Germinal center (tissue), 1 donor: ENCODE measurements around the gene SLC35F3.
A peak's percentile ranks its signal among the peaks of the same experiment; 100 is the strongest.

Source experiments
- DNase-seq: peaks from one replicate; pipeline ENCODE4 v3.0.0; 2012; ENCODE audit warnings: mixed read lengths, low spot score

Gene SLC35F3

DNA sequence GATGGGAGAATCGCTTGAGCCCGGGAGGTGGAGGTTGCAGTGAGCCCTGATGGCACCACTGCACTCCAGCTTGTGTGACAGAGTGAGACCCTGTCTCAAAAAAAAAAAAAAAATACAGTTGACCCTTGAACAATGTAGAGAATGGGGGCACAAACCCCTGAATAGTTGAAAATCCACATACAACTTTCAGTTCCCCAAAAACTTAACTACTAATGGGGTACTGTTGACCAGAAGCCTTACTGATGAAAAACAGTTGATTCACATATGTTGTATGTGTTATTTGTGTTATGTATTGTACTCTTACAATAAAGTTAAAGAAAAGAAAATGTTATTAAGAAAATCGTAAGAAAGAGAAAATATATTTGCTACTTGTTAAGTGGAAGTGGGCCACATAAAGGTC lies 417.6 kb downstream of the SLC35F3 start:
- DNase-seq: no peak

GRCh38 chr1:234322979-234323378 lies 418.5 kb downstream of the SLC35F3 start:
- peak; percentile 33 for DNase-seq

- no peak for DNase-seq
Measured at GRCh38 chr1:234324821-234325220, 420.3 kb downstream of the SLC35F3 start.

- no peak for DNase-seq
Measured at GRCh38 chr1:234325878-234326496, 421.5 kb downstream of the SLC35F3 start.

- DNase-seq: peak; percentile 61
Measured at GRCh38 chr1:234326497-234327366, 422.3 kb downstream of the SLC35F3 start.

DNA sequence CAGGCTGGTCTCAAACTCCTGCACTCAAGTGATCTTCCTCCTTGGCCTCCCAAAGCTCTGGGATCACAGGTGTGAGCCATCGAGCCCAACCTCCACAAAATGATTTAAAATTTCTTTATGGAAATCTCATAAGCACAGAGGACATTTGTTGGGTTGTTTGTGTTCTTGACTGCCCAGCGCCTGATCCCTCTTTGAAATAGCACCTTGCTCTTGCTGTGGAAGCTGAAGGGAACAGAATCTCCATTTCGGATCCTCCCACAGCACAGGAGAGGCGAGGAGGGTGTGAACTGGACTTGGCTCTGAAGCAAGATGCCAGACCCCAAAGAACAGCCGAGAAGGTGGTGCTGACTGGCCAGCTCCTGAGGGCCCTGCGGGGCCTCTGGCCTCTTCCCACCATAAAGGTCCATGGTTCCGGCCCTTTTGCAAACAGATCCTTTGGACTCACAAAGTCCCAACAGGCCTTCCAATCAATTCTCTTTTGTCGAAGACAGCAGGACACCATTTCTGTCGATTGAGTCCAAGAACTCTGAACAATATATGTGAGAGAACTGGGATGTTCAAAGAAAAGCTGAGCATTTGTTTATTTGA lies 423.2 kb downstream of the SLC35F3 start:
- no peak for DNase-seq

GRCh38 chr1:234330843-234331215 lies 426.4 kb downstream of the SLC35F3 start:
- no peak for DNase-seq

DNA sequence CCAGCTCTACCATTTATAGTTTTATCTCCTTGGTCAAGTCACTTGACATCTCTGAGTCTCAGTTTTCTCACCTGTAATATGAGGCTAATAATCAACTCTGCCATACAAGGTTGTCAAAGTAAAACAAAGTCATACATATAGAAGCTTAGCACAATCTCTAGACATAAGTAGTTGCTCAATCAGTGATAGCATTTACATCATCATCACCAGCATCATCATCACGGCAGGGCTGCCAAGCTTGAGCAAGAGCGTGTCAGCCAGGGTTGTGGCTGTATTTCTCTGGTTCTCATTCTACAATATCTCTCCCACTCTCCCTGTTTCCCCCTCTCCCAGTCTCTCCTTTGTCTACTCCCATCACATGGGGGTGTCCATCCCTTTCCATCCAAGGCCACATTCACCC lies 427.0 kb downstream of the SLC35F3 start:
- DNase-seq: no peak

DNA sequence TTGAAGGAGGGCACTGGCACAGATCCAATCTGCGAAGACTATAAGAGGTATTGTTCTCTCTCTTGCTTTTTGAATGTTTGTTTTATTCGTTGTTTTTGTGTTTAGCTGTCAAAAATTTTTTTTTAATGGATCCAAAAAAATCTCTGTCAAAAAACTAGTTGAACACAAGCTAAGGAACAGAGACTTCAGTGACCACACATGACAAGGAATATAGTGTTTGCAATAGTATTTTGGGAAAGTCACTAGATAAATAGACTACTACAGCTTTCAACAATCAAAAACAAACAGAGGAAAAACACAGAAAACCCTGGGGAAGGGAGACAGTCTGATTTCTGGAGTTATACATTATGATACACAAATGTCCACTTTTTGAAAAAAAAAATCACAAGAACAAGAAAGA lies 431.9 kb downstream of the SLC35F3 start:
- no peak for DNase-seq

- no peak for DNase-seq
Measured at GRCh38 chr1:234337233-234337632, 432.8 kb downstream of the SLC35F3 start.

GRCh38 chr1:234340528-234340927 lies 436.1 kb downstream of the SLC35F3 start:
- DNase-seq: no peak

- no peak for DNase-seq
Measured at GRCh38 chr1:234342774-234343173, 438.3 kb downstream of the SLC35F3 start.

- no peak for DNase-seq
Measured at GRCh38 chr1:234345237-234345636, 440.8 kb downstream of the SLC35F3 start.

GRCh38 chr1:234348964-234349363 lies 444.5 kb downstream of the SLC35F3 start:
- DNase-seq: no peak

- DNase-seq: no peak
Measured at GRCh38 chr1:234355782-234356510, 451.5 kb downstream of the SLC35F3 start.

DNA sequence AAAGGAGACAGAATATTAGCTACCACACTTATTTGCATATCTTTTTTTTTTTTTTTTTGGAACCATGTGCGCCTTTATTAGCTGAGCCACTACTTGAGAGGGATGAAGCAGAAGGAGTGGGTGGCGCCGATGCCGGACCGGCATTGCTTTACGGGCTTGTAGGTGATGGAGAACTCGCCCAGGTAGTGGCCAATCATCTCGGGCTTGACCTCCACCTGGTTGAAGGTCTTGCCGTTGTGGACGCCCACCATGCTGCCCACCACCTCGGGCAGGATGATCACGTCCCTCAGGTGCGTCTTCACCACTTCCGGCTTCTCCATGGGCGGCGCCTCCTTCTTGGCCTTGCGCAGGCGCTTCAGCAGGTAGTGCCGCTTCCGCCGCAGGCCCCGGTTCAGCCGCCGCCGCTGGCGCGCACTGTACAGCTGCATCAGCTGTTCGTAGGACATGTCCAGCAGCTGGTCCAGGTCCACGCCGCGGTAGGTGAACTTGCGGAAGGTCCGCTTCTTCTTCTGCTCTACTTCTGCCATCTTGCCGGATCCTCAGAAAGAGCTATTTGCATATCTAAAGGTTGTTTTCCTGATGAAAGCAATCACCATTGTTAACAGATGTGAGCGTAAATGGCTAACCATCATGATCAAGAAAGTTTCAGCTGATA lies 452.3 kb downstream of the SLC35F3 start:
- DNase-seq: peak; percentile 11

- DNase-seq: no peak
Measured at GRCh38 chr1:234357831-234358230, 453.4 kb downstream of the SLC35F3 start.

DNA sequence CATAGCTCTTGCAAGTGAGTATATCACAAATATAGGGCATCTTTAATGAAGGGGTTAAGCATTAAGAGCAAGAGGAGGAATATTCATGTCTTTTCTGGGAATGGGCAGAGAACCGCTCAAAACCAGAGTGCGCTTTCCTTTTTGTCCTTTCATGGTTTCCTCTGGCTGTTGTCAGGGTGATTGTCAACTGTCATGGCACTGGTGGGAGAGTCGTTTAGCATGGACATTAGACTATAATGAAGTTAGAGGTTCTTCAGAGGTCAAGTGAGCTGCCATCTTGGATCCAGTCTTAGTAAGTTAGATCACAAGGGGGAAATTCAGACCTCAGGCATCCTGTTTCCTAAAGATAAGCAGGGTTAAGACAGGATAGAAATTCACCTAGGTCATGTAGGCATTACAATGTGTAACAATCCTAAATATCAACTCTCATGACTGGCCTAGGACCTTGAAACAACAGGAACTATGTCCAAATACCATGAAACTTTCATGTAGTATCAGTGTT lies 456.7 kb downstream of the SLC35F3 start:
- no peak for DNase-seq

DNA sequence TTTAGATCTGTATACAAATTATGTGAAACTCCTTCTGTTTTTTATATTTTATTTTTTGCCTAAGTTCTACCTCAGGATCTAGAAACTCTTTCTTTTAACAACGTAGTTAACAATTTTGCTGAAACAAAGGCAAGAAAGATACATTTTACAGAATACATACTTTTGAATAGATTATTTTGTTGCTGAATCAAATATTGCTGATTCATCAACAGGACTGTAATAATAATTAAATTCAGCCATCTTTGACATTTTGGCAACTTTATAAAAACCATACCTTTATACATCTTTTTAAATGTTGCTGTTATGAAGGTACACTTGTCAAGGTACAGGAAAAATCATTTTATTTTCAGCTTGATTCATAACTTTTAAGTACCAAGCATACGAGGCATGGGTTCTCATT lies 458.1 kb downstream of the SLC35F3 start:
- no peak for DNase-seq

DNA sequence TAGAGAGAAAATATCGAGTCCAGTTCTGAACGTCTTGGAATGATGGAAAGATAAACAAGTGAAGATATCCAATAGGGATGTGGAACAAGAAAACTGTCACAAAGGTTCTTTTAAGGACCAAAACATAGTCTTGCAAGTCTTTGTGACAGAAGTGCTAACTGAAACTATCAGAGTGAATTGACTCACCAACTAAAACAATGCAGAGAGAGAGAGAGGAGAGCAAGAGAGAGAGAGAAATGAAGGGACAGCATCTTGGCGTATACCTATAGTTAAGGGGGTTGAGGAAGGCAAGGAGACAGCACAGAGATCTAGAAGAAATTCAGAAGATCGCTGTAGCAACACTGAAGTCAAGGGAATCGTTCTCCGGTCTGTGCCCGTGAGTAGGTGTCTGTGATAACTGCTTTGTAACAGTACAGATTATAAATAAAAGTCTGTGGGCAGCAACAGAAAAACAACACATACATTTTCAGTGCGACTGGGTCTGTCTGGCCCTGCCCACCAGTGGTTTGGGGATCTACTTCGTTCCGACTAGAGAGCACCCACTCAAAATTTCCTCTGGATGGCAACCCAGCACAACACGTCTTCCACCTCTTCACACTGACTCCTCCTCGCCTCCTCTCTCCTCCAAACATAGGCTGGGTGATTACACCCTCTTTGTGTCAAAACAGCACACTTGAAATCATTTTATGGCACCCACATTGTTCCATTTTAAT lies 464.0 kb downstream of the SLC35F3 start:
- DNase-seq: no peak

GRCh38 chr1:234369033-234369430 lies 464.6 kb downstream of the SLC35F3 start:
- no peak for DNase-seq
